Naive thymus-derived CD4-positive, alpha-beta T cell (primary cell): ENCODE data around the gene NKX6-2. TPM values are rescaled to one million over a fixed set of nuclear protein-coding genes. Genes with fewer than 3 reads are reported as not detected.

Experiments
- ATAC-seq: fragments of 150-1000 bp; cut with Tn5 transposase; 2 replicates; pipeline ENCODE4 v1.10.0; 2021; ENCODE audit warnings: mild to moderate bottlenecking, moderate library complexity
- CTCF ChIA-PET: fragments of 350-600 bp; sonication (Branson Sonifier 250); formaldehyde crosslinking; loops from one replicate; lab custom pipeline; 2021; ENCODE audit warnings: antibody characterized with exemption; lab: Charles Lee
- POLR2A ChIA-PET: fragments of 350-600 bp; sonication (Branson Sonifier 250); formaldehyde crosslinking; loops from one replicate; lab custom pipeline; 2021; ENCODE audit warnings: antibody characterized with exemption, inconsistent platforms; lab: Charles Lee
- DNase-seq, 9 donors: peaks; one replicate each; pipeline versions ENCODE4 v3.0.0 to v3.0.0-alpha.2; 2020 to 2022; ENCODE audit warnings: mixed read lengths in 1 of 9
- H3K27ac ChIP-seq: one replicate; pipeline ENCODE4 v1.7.0; 2013; ENCODE audit warnings: mild to moderate bottlenecking, low read depth, low read length, moderate library complexity
- H3K27me3 ChIP-seq, 2 donors: one replicate each; pipeline ENCODE4 v1.7.0; 2013; ENCODE audit warnings: low read length in 2 of 2, mild to moderate bottlenecking in 2 of 2, moderate library complexity in 2 of 2; ENCODE audit not compliant: control insufficient read depth in 2 of 2, insufficient read depth in 2 of 2
- H3K36me3 ChIP-seq, 3 experiments: 1 replicate in 2 of 3; 2 replicates in 1 of 3; pipeline ENCODE4 v1.7.0; 2013; ENCODE audit warnings: low read length in 3 of 3, mild to moderate bottlenecking in 3 of 3, moderate library complexity in 1 of 3; ENCODE audit not compliant: insufficient read depth in 3 of 3, control insufficient read depth in 2 of 3
- H3K4me1 ChIP-seq, 2 donors: one replicate each; pipeline ENCODE4 v1.7.0; 2013; ENCODE audit warnings: low read length in 2 of 2, mild to moderate bottlenecking in 2 of 2, moderate library complexity in 1 of 2; ENCODE audit not compliant: control insufficient read depth in 2 of 2, insufficient read depth in 2 of 2
- H3K4me3 ChIP-seq: 2 replicates; pipeline ENCODE4 v1.7.0; 2013; ENCODE audit warnings: mild to moderate bottlenecking, low read length
- H3K9me3 ChIP-seq, 3 experiments: 1 replicate in 2 of 3; 2 replicates in 1 of 3; pipeline ENCODE4 v1.7.0; 2013; ENCODE audit warnings: low read length in 3 of 3; ENCODE audit not compliant: control insufficient read depth in 2 of 3
- H3K27ac Mint-ChIP-seq, 9 donors: one replicate each; pipeline ENCODE4 v1.8.0; 2020 to 2022; ENCODE audit warnings: mixed read lengths in 9 of 9, mild to moderate bottlenecking in 8 of 9, moderate library complexity in 5 of 9, inconsistent platforms in 2 of 9
- H3K27me3 Mint-ChIP-seq, 5 donors: one replicate each; pipeline ENCODE4 v1.8.0; 2021 to 2022; ENCODE audit warnings: mixed read lengths in 5 of 5, mild to moderate bottlenecking in 1 of 5
- H3K36me3 Mint-ChIP-seq, 5 donors: one replicate each; pipeline ENCODE4 v1.8.0; 2020 to 2022; ENCODE audit warnings: mixed read lengths in 5 of 5, mild to moderate bottlenecking in 3 of 5, inconsistent platforms in 1 of 5
- H3K4me1 Mint-ChIP-seq, 7 donors: one replicate each; pipeline ENCODE4 v1.8.0; 2020 to 2022; ENCODE audit warnings: mixed read lengths in 7 of 7, mild to moderate bottlenecking in 3 of 7, inconsistent platforms in 1 of 7
- H3K4me3 Mint-ChIP-seq, 10 donors: one replicate each; pipeline ENCODE4 v1.8.0; 2020 to 2022; ENCODE audit warnings: mild to moderate bottlenecking in 10 of 10, mixed read lengths in 10 of 10, moderate library complexity in 6 of 10, inconsistent platforms in 2 of 10
- H3K9me3 Mint-ChIP-seq, 11 donors: one replicate each; pipeline ENCODE4 v1.8.0; 2020 to 2022; ENCODE audit warnings: mixed read lengths in 11 of 11, mild to moderate bottlenecking in 4 of 11, inconsistent platforms in 1 of 11, moderate library complexity in 1 of 11
- intact Hi-C, 2 donors: fragments of 100-400 bp; cut with micrococcal nuclease; formaldehyde crosslinking; loops; one replicate each; pipeline ENCODE4 v1.15.1; 2023
- polyA plus RNA-seq, 2 donors: library from polyadenylated mRNA; unstranded; fragments of 300-500 nt; fragmentation: Illumina TruSeq; gene quantifications; one replicate each; pipeline ENCODE4 v1.2.3, GENCODE V29; 2021
- total RNA-seq, 6 experiments: library from RNA in 5 of 6; stranded (reverse) in 5 of 6; gene quantifications; 1 replicate in 5 of 6; 2 replicates in 1 of 6; pipeline ENCODE4 v1.2.3 and lab custom pipeline; 2021 to 2026

NKX6-2 gene
- total and polyA plus RNA-seq, 7 experiments from 2014 or later = 0.80 TPM; not detected in 6

- Histone ChIP-seq H3K9me3 (peaks cover 0 to 4% (median 0%) of the 10 kb centered on the region in 3 experiments), H3K27ac (no peak overlapping the region), H3K36me3 (no peaks in the 10 kb centered on the region), H3K27me3 (no peaks in the 10 kb centered on the region), H3K4me3 (no peak overlapping the region), H3K4me1 (no peaks in the 10 kb centered on the region)
- ChIA-PET POLR2A (no interaction called here), CTCF (no interaction called here)
- DNase-seq (no peak), ATAC-seq (no peak)
- peaks cover 0 to 1% (median 0%) of the 10 kb centered on the region in 11 donors for H3K9me3 Mint-ChIP-seq
- no peaks in the 10 kb centered on the region for H3K36me3 Mint-ChIP-seq
- H3K4me3 Mint-ChIP-seq = no peak overlapping the region
- intact Hi-C loops = no loop called here
- peaks cover 0 to 7% (median 0%) of the 10 kb centered on the region in 5 donors for H3K27me3 Mint-ChIP-seq
- no peaks in the 10 kb centered on the region for H3K4me1 Mint-ChIP-seq
- no peak overlapping the region for H3K27ac Mint-ChIP-seq
Observed at GRCh38 chr10:132804287-132804686, 18.3 kb upstream of the NKX6-2 start.

DNA sequence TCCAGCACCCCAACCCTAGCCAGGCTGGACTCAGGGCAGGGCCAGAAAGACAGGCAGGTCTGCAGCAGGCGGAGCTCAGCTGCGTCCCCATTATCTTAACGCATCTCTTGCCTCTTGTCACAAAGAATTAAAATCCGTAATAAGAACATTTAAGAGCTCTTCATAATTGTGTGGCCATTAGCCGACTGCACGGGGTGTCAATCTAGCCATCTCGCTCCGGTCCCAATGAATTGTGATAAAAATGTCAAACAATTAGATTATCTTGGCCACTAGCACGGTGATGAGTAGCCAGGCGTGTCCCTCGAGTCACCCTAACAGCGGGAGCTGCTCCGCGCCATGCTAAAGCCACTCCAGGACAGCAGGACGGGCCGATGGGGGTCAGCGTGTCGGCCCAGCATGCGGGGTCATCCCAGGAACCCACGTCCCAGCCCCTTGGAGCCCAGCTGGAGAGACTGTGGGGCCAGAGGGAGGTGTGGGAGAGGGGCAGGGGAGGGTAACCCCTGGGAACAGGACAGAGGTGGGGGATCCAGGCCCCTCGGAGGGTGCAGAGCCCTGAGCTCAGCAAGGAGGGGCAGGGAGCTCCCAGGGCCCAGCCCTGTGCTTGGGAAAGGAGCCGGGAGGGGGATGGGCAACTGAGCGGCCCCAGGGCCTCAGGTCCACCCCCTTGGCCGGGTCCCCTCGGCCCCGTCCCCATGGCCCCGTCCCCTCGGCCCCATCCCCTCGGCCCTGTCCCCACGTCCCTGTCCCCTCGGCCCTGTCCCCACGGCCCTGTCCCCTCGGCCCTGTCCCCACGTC, 17.7 kb upstream of the NKX6-2 start:
- Histone ChIP-seq H3K27me3 (no peaks in the 10 kb centered on the region), H3K4me1 (no peaks in the 10 kb centered on the region), H3K4me3 (no peak overlapping the region), H3K36me3 (no peaks in the 10 kb centered on the region), H3K27ac (no peak overlapping the region), H3K9me3 (peaks cover 0 to 4% (median 0%) of the 10 kb centered on the region in 3 experiments)
- Mint-ChIP-seq H3K4me3 (no peak overlapping the region), H3K9me3 (peaks cover 0 to 1% (median 0%) of the 10 kb centered on the region in 11 donors), H3K4me1 (no peaks in the 10 kb centered on the region), H3K27ac (no peak overlapping the region), H3K27me3 (peaks cover 0 to 7% (median 0%) of the 10 kb centered on the region in 5 donors), H3K36me3 (no peaks in the 10 kb centered on the region)
- ATAC-seq (no peak), DNase-seq (no peak)
- intact Hi-C loops = no loop called here
- ChIA-PET POLR2A (no interaction called here), CTCF (no interaction called here)

DNA sequence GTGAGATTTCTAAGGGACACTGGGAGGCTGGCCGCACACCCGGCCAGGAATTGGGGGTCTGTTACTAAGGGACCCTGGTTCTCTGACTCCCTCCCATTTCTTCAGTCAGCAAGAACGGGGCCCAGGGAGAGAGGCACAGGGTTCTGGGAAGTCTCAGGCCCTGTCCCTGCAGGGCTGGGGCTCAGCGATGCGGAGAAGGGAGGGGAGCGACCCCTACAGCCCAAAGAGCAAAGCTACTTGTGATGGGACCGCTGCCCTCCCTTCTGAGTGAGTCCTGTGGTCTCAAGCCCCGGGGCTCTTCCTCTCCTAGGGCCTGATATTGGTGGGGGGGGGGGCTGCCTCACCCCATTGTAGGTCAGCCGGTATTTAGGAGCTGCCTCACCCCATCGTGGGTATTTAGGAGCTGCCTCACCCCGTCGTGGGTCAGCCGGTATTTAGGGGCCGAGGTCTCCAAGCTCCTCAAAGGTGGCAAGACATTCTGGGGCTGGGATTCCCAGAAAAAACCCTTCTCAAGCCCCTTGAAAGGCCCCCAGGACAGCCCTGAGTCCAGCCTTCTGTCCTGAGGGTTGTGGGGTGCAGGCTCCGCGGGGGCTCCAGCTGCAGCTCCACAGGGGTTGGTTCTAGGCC, 16.9 kb upstream of the NKX6-2 start:
- H3K4me3 Mint-ChIP-seq = no peak overlapping the region
- POLR2A ChIA-PET = no interaction called here

DNA sequence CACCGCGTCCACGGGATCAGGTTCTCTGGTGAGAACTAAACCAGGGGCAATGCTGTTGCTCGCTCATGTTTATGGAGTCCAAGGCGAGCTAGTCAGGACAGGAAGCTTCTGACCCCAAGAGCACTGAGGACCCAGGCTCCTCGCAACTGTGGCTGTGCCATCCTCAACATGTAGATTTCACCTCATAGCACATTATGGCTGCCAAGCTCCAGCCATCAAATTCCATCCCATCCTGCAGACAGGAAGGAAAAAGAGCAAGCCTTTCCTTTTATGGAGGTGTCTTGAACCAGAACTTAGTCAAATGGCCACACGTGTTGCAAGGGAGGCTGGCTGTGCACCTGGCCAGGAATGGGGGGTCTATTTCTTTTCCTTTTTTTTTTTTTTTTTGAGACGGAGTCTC, 16.1 kb upstream of the NKX6-2 start:
- Mint-ChIP-seq H3K4me1 (no peaks in the 10 kb centered on the region), H3K27me3 (peaks cover 0 to 7% (median 0%) of the 10 kb centered on the region in 5 donors), H3K27ac (no peak overlapping the region), H3K4me3 (no peak overlapping the region), H3K36me3 (no peaks in the 10 kb centered on the region), H3K9me3 (peaks cover 0 to 1% (median 0%) of the 10 kb centered on the region in 11 donors)
- no peaks in the 10 kb centered on the region for H3K27me3 ChIP-seq
- POLR2A ChIA-PET = no interaction called here
- no peak overlapping the region for H3K4me3 ChIP-seq
- CTCF ChIA-PET = no interaction called here
- intact Hi-C loops = no loop called here
- no peaks in the 10 kb centered on the region for H3K4me1 ChIP-seq
- ATAC-seq (no peak), DNase-seq (no peak)
- H3K9me3 ChIP-seq = peaks cover 0 to 4% (median 0%) of the 10 kb centered on the region in 3 experiments
- no peak overlapping the region for H3K27ac ChIP-seq
- H3K36me3 ChIP-seq = no peaks in the 10 kb centered on the region

More for the DNA sequence above, 16.9 kb upstream of the NKX6-2 start:
- Histone ChIP-seq H3K36me3 (no peaks in the 10 kb centered on the region), H3K27me3 (no peaks in the 10 kb centered on the region), H3K4me1 (no peaks in the 10 kb centered on the region), H3K4me3 (no peak overlapping the region), H3K9me3 (peaks cover 0 to 4% (median 0%) of the 10 kb centered on the region in 3 experiments), H3K27ac (no peak overlapping the region)
- no peak for ATAC-seq
- Mint-ChIP-seq H3K4me1 (no peaks in the 10 kb centered on the region), H3K27ac (no peak overlapping the region), H3K27me3 (peaks cover 0 to 7% (median 0%) of the 10 kb centered on the region in 5 donors), H3K9me3 (no peaks in the 10 kb centered on the region), H3K36me3 (no peaks in the 10 kb centered on the region)
- intact Hi-C loops = no loop called here
- no peak for DNase-seq
- CTCF ChIA-PET = no interaction called here

GRCh38 chr10:132799865-132800264, 13.9 kb upstream of the NKX6-2 start:
- no peaks in the 10 kb centered on the region for H3K36me3 ChIP-seq
- Mint-ChIP-seq H3K4me1 (no peaks in the 10 kb centered on the region), H3K27ac (no peak overlapping the region), H3K9me3 (peaks cover 0 to 2% (median 0%) of the 10 kb centered on the region in 11 donors), H3K27me3 (peaks cover 0 to 7% (median 0%) of the 10 kb centered on the region in 5 donors), H3K36me3 (no peaks in the 10 kb centered on the region), H3K4me3 (no peak overlapping the region)
- no peaks in the 10 kb centered on the region for H3K27me3 ChIP-seq
- H3K4me3 ChIP-seq = no peak overlapping the region
- no peak overlapping the region for H3K27ac ChIP-seq
- intact Hi-C loops = loop anchor here in 1 of 2 donors (10.0 kb wide), 1 partner anchor 145 kb away; no protein-coding TSS in a partner anchor
- ATAC-seq (no peak), DNase-seq (no peak)
- H3K9me3 ChIP-seq = peaks cover 0 to 4% (median 0%) of the 10 kb centered on the region in 3 experiments
- POLR2A ChIA-PET = no interaction called here
- H3K4me1 ChIP-seq = no peaks in the 10 kb centered on the region
- CTCF ChIA-PET = no interaction called here

- Mint-ChIP-seq H3K4me3 (no peak overlapping the region), H3K27ac (no peak overlapping the region), H3K36me3 (no peaks in the 10 kb centered on the region), H3K4me1 (no peaks in the 10 kb centered on the region), H3K9me3 (peaks cover 0 to 2% (median 0%) of the 10 kb centered on the region in 11 donors), H3K27me3 (peaks cover 0 to 3% (median 0%) of the 10 kb centered on the region in 5 donors)
- DNase-seq = no peak
- H3K9me3 ChIP-seq = peaks cover 0 to 4% (median 0%) of the 10 kb centered on the region in 3 experiments
- H3K4me1 ChIP-seq = no peaks in the 10 kb centered on the region
- intact Hi-C loops = loop anchor here in 1 of 2 donors (10.0 kb wide), 1 partner anchor 144 kb away; no protein-coding TSS in a partner anchor
- CTCF ChIA-PET = no interaction called here
- H3K36me3 ChIP-seq = no peaks in the 10 kb centered on the region
- POLR2A ChIA-PET = no interaction called here
- no peak for ATAC-seq
- no peak overlapping the region for H3K27ac ChIP-seq
- no peak overlapping the region for H3K4me3 ChIP-seq
- H3K27me3 ChIP-seq = no peaks in the 10 kb centered on the region
Observed at GRCh38 chr10:132798876-132799275, 12.9 kb upstream of the NKX6-2 start.
